ENCODE results near the gene GPR12.
"Not testable (repeated sequence)": the region's sequence is repeated elsewhere in the genome, so short reads cannot be mapped to it uniquely, and the experiment has no call there.

The GPR12 gene

DNA sequence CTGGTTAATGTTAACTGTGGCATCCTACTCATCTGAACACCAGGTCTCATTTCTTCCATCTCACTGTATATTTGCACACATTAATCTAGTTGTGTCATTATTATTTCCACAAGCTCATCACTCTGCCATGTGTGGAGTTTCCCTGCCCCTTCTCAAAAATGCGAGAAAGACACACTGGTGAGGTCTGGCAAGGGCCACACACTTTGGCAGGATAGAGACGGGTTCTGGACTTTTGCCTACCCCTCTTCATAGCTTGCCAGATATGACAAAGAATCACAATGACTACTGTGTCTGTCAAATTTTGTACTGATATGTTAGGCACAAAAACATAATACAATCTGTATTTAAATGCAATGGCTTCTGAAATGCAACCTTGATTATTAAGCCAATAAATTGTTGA lies 12.9 kb downstream of the GPR12 start:
- DNase-seq, result no peak

DNA sequence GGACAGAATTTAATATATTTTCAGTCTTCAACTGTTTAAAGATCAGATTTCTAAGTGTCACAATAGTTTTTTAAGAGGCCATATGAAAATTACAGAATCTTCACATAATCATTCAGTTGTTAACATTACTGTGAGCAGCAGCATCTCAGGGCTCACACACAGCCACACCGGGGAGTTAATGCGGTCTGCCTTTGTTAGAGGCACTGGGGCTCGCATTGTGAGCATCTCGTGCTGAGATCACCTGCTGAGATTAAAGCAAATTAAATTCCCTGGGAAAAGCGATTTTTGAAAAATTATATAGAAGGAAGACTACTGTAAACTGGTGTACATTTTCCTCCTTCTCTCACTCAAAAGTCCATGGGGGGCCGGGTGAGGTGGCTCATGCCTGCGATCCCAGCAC lies 16.6 kb downstream of the GPR12 start:
- peak; percentile 57 for DNase-seq

DNA sequence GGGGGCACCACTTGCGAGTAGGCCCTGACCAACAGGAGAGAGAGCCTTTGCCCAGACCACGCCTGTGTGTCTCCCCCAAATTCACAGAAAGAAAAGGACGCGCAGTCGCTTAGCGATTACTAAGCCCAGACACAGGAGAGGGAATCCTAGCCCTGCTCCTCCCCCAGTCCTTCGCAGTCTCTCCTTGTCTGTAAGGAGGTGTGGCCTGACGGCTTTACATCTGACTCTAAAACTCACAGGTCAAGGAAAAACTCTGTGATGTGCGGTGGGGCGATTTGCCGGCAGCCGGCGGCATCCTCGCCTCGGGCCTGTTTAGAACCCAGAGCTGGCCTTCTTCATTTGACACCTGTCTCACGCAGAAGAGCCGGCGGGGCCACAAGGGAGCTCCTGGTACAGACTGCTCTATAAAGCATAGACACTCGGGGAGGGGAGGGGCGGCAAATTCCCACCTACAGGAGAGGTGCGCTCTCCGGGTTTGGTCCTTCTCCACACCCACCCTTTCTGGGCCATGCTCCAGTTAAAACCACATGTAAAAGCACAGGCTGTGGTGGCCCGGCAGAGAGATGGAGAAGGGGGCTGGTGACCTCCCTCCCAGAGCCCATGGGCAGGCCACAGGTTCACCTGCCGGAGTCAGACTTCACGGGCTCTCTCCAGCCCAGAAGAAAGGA lies 17.8 kb downstream of the GPR12 start:
- no peak for DNase-seq

DNA sequence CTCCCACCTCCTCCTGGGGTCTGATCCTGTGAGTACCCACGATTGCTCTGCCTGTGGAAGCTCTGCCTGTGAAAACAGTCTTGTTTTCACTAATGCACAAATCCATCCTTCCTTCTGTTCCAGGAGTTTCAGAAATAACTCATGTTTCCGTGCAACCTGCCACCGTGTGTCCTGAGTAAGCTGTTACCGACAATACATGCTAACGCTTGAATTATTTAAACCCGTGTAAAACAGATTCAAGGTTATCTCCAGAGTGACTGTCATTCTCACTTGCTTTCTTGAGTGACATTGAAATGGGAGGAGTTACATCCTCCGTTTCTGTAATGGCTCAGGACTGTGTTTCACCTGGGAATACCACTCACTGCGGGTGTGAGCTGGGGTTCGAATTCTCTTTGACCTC lies 24.9 kb downstream of the GPR12 start:
- DNase-seq, result no peak

DNA sequence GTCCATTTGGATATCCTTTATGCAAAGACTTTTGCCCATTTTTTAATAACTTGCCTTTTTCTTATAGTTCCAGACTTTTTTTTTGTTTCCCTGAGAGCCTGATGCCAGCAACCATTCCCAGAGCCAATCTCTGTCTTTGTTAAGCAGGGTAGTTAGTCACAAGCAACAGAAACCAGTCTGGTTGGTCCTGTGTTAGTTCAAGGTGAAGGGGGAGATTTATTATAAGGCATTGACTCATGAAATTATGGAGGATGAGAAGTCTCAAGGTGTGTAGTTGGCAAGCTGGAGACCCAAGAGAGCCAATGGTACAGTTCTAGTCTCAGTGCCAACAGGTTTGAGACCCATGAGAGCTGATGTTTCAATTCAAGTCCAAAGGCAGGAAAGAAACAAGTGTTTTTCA lies 33.0 kb downstream of the GPR12 start:
- DNase-seq, result no peak

DNA sequence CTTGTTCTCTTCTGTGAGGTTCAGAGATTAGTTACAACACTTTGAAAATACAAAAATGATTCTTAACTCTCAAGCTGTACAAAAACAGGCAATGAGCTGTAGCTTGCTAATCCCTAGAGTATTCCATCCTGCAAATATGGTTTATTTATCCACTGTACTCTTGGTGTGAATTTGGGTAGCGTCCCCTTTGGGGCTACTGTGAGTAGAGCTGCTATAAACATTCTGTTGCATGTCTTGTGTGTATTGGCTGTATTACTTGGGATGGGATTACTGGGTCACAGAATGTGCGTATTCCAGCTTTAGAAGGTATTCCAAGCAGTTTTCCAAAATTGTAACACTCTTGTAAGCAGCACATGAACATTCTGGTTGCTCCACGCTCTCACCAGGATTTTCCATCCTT lies 33.5 kb downstream of the GPR12 start:
- DNase-seq, result no peak

DNA sequence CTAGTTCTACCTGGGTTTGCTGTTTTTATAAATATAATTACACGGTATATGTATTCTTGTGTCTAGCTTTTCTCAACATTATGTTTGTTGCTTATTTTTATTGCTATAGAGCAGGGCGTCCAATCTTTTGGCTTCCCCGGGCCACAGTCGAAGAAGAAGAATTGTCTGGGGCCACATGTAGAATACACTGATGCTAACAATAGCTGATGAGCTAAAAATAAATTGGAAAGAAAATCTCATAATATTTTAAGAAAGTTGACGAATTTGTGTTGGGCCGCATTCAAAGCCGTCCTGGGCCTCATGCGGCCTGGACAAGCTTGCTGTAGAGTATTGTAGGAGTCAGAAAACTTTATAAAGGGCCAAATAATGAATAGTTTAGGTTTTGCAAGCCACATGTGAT lies 33.9 kb downstream of the GPR12 start:
- no peak for DNase-seq

DNA sequence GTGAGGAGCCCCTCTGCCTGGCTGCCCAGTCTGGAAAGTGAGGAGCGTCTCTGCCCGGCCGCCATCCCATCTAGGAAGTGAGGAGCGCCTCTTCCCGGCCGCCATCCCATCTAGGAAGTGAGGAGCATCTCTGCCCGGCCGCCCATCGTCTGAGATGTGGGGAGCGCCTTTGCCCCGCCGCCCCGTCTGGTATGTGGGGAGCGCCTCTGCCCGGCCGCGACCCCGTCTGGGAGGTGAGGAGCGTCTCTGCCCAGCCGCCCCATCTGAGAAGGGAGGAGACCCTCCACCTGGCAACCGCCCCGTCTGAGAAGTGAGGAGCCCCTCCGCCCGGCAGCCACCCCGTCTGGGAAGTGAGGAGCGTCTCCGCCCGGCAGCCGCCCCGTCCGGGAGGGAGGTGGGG lies 37.0 kb downstream of the GPR12 start:
- DNase-seq, result not testable (repeated sequence)

DNA sequence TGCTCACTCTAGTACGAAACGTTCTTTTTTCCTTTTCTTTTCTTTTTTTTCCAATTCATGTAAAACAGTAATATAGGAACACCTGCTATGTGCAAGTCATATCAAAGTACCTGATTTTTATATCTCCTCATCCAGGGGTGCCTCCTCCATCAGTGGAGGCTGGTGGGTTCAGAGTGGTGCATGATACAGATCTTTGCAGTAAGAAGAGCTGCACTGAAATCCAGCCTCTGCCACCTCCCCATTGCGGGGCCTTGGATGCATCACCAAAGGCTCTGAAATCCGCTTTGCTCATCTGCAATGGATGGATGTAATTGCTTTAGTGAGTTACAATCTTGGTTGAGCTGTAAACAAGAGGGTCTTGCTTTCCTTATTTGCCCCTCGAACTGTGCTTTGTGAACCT lies 38.3 kb downstream of the GPR12 start:
- DNase-seq, result no peak

DNA sequence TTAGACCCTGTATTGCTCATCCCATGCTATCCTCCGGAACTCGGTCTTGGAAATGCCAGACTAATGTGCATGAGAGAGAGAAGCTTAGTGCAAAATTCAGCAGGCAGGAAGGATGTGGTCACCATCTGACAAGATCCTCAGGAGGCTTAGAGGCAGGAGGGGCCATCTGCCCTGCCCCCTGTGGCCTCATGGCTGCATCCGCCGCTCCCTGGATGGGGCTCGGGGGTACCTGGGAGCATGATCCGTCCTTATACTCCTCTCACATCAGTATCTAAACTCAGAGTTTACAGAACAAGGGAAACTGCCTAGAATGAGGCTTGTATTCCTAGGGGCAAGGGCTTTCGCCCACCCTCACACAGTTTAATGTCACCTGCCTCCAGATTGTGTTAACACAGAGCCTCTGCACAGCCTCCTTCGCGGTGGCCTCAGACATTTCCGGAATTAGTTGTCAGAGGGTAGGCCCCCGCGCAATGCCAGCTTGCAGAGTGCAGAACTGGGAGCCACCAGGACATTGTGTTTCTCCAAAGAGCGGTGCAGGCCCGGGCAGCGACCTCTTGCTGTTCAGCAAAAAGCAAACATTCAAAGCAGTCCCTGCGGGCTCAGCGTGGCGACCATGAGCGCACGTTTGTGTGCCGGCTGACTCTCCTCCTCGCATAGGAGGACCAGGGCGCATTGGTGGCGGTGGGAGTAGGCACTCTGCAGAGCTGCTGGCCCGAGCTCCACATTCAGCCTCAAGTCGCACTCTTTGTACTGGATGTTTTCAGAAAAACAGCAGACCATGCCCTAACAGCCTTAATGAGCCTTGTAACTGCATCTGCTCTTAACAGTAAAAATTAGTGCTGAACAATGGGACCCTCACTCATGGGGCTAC lies 39.1 kb downstream of the GPR12 start:
- DNase-seq, result peak; percentile 24

DNA sequence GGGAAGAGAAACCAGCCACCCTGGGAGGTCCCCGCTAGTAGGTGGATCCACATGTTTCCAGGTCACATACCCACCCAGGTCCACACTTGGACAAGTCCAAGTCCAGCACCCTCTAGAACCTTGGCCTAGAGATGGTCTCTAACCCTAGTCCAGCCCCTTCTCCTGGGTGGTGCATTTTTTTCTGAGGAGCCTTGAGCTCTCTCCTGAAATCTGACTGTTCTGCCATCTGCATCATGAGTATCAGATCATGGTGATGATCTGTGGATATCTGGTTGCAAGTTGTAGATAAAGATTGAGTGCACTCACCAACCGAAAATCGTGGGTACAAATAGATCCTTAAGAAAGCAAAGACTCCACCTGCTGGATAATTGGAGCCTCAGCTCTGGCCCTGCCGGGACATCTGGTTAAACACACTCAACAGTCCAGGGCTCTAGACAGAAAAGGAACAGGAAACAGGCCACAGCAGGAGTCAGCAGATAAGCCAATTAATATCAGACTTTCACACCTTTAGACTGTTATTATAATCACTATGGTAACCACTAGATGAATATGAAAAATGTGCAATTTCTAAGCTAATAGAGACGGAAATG lies 41.1 kb downstream of the GPR12 start:
- DNase-seq, result no peak

DNA sequence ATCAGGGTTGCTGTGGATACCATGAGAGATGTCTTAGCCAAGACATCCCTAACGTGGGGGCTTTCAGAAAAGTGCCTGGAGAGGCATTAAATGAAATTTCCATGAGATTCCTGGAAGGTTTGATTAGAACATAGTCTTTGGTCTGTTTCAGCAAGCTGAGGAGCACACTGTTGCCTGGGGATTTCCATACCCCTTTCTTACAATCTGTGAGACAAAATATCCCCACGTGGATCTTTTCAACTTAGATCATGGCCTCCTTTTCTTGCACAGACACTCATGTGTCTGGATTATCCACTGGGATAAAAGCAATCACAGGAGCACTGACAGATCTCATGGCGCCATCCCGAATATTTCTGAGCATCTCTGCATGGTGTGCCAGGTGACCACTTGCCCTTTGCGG lies 41.7 kb downstream of the GPR12 start:
- no peak for DNase-seq

DNA sequence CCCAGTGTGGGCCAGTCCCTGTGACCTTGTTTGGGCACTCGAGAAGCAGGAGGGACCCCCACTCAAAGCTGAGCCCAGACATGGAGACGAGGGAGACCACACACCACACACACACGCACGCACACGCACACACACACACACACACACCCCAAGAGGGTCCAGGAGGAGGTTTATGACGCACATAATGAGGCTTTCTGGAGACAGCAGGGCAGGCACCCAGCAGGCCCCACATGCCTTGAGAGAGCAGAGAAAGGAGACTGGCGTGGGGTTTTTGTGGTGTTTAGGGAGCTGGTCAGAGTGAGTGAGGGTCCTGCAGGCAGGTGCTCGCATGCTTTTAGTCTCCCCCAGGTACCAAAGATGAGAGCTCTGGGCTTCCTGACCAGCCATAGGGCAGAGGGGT lies 42.4 kb downstream of the GPR12 start:
- DNase-seq, result no peak

DNA sequence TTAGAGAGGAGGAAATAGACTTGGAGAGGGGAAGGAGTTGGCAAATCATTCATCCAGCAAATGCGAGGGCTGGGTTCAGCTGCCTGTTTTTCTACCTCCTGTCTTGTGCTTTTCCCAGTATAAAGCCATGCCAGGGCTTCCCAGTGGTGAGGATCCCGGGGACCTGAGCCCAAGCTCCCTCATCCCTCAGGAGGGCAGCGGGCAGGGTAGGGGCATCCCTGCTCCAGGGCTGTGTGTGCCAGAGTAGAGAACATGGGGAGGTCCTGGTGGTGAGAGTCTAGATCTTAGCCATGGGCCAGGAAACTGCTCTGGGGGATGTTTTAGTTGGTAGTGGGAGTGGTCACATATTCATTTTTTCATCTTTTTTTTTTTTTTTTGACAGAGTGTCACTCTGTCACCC lies 43.6 kb downstream of the GPR12 start:
- DNase-seq, result no peak

DNA sequence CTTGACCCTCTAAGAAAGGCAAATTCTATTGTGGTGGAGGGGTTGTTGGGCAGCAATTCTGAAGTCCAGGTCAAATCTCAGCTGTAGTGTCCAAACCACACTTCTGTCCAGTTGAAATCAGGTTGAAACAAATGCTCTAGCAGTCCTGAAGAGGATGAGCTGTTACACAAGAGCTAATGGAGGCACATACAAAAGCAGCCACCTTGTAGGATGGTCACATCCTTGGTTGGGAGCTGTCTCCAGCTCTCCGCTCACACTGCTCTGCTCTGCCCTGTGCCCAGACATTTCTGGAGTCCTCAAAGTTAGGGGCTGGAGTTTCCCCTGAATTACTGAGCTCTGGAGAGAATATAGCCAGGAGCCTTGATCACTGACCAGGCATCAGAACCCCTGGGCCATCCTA lies 47.2 kb downstream of the GPR12 start:
- no peak for DNase-seq

DNA sequence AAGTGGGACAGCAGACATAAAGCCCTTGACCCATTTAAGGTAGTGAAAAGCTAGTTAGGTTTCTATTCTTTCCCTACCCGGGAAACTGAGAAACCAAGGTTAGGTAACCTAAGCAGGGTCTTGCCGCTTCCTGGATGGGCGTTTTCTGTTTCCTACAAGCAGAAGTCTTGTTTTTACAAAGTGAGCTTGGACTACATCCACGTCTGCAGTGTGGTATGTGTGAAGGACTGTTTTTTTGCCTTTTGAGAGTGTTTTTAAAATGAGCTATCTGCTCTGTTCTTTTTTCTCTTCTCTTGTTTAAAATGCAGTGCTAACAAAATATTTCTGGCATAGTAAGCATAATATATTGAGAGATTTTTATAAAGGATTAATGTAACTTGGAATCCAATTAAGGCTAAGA lies 49.4 kb downstream of the GPR12 start:
- no peak for DNase-seq

DNA sequence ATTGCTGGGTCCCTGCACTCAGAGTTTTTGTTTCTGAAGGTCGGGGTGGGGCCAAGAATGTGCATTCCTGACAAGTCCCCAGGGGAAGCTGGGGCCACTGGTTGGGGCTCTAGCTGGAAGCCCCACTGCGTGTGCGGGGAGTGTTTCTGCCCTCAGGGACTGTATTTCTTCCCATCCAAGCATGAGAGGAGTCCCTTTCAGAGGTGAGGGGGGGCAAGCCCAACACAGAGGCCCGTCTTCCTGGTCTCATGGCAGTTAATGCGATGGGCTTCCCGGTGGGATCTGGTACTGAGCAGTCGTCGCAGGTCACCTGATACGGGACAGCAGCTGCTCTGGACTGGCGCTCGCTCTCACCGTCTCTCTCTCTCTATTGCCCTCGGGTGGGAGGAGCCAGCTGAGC lies 50.4 kb downstream of the GPR12 start:
- no peak for DNase-seq

DNA sequence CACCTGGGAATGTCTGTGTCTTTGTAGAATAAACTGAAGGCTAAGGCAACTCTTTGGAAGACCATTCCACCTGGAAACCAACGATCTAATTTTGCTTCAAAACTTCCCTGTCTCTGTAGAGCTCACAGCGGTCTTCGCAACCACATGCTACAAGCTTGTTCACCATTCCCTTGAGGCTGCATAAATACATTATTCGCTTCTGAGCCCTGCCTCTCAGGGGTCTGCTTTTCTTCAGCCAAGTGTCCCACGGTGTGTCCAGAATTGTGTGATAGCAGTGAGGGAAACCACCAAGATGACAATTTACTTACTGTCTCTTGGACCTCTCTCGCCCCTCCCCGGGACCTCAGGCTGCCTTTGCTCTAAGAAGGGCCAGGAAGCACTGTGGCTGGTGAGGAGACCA lies 51.1 kb downstream of the GPR12 start:
- DNase-seq, result no peak

DNA sequence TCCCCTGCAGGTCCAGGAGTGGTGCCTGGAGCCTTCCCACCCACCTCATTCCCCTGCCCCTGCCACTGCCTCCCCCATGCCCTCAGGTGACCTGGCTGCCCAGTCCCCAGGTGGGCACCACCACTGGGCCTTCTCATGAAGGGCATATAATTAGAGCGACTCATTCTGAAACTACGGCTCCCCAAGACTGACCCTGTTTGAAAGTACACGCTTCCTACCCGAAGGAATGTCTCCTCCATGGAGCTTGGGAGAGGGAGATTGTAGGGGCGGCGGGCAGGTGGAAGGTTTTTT lies 52.6 kb downstream of the GPR12 start:
- DNase-seq, result no peak

DNA sequence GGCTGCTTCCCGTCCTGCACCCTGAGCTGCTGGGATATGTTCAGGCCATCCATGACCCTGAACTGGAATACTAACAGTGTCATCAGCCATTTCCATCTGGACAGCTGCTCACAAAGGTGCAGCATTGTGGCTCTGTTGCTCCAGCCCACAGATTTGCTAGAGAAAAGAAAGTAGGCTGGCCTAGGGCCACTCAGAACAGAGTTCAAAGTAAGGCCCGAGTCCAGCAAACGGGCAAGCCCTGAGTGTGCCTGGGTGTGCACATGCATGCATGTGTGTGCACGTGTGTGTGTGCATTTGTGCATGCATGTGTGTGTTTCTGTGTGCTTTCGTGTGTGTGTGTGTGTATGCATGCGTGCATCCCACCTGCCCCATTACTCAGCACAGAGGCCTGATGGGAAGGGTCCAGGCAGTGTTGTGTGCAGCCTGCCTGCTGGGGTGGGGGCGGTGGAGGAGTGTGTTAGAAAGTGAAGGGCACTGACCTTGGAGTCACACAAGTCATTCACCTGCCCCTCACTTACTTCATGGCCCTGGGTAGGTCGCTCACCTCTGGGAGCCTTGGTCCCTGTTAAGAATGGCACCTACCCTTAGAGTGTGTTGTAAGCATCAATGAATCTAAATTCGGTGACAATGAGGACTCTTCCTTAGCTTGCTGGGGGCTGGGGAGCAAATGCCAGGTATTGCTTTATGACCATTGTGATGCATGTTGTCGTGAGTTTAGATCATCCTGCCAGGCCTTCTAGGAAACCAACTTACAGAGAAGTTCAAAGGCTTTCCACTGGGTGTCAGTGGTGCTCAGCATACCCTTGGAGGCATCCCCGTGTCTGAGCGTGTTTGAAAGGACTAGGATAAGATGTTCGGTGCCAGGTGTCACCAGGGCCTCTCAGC lies 53.2 kb downstream of the GPR12 start:
- peak; percentile 54 for DNase-seq

DNA sequence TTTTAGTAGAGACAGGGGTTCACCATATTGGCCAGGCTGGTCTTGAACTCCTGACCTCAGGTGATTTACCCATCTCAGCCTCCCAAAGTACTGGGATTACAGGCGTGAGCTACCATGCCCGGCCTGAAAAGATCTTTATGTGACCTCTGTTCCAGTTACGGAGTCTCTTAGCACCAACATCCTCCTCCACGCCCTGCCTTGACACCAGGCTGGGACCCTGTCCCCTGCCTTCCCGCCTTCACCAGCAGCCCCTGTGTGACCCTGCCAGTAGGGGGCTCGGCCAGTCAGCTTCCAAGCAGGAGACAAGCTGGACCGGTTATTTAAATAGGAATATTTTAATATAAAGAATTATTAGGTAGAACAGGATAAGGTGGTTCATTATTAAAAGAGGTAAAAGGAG lies 54.2 kb downstream of the GPR12 start:
- no peak for DNase-seq

DNA sequence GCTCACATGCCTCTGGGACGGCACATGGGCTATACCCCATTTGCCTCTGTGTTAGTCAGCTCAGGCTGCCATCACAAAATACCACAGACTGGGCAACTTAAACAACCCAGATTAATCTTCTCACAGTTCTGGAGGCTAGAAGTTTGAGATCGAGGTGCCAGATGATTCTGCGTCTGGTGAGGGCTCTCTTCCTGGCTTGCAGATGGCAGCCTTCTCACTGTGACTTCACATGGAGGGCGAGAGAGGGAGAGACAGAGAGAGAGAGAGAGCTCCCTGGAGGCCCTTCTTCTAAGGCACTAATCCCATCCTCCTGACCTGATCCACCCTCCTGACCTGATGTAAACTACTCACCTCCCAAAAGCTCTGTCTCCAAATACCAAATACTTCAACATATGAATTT lies 55.0 kb downstream of the GPR12 start:
- no peak for DNase-seq

Data from NCI-H2227 treated with DMSO at 0.1 percent for 48 hours (cell line).